Parathyroid adenoma (tissue), 2 donors: ENCODE data around the gene AFF3.

ENCODE experiments used
- H2AFZ ChIP-seq: fragments of 300-600 bp; sonication (generic); one replicate; pipeline ENCODE4 v1.7.0; 2017; ENCODE audit warnings: antibody characterized with exemption, mild to moderate bottlenecking
- H3K27ac ChIP-seq: fragments of 300-600 bp; sonication (generic); one replicate; pipeline ENCODE4 v1.7.0; 2017
- H3K27me3 ChIP-seq: fragments of 300-600 bp; sonication (generic); one replicate; pipeline ENCODE4 v1.7.0; 2017; ENCODE audit warnings: low read length; ENCODE audit not compliant: control insufficient read depth, insufficient read depth
- H3K36me3 ChIP-seq: fragments of 300-600 bp; sonication (generic); one replicate; pipeline ENCODE4 v1.7.0; 2017; ENCODE audit warnings: low read length; ENCODE audit not compliant: control insufficient read depth, insufficient read depth
- H3K4me1 ChIP-seq: fragments of 300-600 bp; sonication (generic); one replicate; pipeline ENCODE4 v1.7.0; 2017; ENCODE audit warnings: control low read depth
- H3K4me2 ChIP-seq: fragments of 300-600 bp; sonication (generic); one replicate; pipeline ENCODE4 v1.7.0; 2017; ENCODE audit warnings: low read length
- H3K4me3 ChIP-seq: fragments of 300-600 bp; sonication (generic); one replicate; pipeline ENCODE4 v1.7.0; 2017; ENCODE audit warnings: low read depth, low read length
- H3K79me2 ChIP-seq: fragments of 300-600 bp; sonication (generic); one replicate; pipeline ENCODE4 v1.7.0; 2017; ENCODE audit warnings: control low read depth
- H3K9ac ChIP-seq: fragments of 300-600 bp; sonication (generic); one replicate; pipeline ENCODE4 v1.7.0; 2017; ENCODE audit warnings: mild to moderate bottlenecking
- H3K9me3 ChIP-seq: fragments of 300-600 bp; sonication (generic); one replicate; pipeline ENCODE4 v1.7.0; 2017; ENCODE audit warnings: low read length; ENCODE audit not compliant: control insufficient read depth
- TF ChIP-seq, protein P1 (sequence below): fragments of 300-600 bp; sonication (generic); IDR thresholded peaks from one replicate; pipeline ENCODE4 v1.7.0; 2017; ENCODE audit warnings: antibody characterized with exemption, mild to moderate bottlenecking
- donor health status: primary hyperparathyroidism.

The AFF3 gene

DNA sequence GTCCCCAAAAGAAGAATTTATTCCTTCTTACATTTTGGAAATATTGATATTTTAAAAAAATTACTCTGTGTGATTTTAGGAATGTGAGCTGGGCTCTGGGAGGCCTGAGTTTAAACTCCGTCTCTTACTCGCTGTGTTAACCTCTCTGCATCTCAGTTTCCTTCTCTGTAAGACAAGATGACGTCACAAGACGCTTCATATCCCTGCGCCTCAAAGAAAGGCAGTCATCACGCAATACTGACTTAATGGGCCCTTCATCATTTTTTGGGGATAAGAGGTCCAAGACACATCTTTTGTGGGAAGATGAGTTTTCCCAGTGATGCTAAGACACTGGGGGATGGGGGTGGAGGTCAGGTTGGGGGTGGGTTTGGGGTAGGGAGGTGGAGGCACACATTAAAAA lies 320.4 kb downstream of the AFF3 start:
- TF ChIP-seq, protein P1, sequence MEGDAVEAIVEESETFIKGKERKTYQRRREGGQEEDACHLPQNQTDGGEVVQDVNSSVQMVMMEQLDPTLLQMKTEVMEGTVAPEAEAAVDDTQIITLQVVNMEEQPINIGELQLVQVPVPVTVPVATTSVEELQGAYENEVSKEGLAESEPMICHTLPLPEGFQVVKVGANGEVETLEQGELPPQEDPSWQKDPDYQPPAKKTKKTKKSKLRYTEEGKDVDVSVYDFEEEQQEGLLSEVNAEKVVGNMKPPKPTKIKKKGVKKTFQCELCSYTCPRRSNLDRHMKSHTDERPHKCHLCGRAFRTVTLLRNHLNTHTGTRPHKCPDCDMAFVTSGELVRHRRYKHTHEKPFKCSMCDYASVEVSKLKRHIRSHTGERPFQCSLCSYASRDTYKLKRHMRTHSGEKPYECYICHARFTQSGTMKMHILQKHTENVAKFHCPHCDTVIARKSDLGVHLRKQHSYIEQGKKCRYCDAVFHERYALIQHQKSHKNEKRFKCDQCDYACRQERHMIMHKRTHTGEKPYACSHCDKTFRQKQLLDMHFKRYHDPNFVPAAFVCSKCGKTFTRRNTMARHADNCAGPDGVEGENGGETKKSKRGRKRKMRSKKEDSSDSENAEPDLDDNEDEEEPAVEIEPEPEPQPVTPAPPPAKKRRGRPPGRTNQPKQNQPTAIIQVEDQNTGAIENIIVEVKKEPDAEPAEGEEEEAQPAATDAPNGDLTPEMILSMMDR: no peak
- Histone ChIP-seq H3K4me1 (no peaks in the 10 kb centered on the region), H3K27me3 (no peaks in the 10 kb centered on the region), H3K9me3 (no peaks in the 10 kb centered on the region), H3K36me3 (no peaks in the 10 kb centered on the region), H2AFZ (no peak overlapping the region), H3K4me3 (no peak overlapping the region), H3K9ac (no peak overlapping the region), H3K79me2 (no peaks in the 10 kb centered on the region), H3K4me2 (no peak overlapping the region), H3K27ac (no peak overlapping the region)

- no peaks in the 10 kb centered on the region for H3K36me3 ChIP-seq
- no peak overlapping the region for H2AFZ ChIP-seq
- no peaks in the 10 kb centered on the region for H3K79me2 ChIP-seq
- H3K9me3 ChIP-seq: no peaks in the 10 kb centered on the region
- no peak overlapping the region for H3K9ac ChIP-seq
- no peaks in the 10 kb centered on the region for H3K27me3 ChIP-seq
- no peak overlapping the region for H3K27ac ChIP-seq
- H3K4me1 ChIP-seq: no peaks in the 10 kb centered on the region
- TF ChIP-seq, protein P1: no peak
- no peak overlapping the region for H3K4me2 ChIP-seq
- no peak overlapping the region for H3K4me3 ChIP-seq
Measured at GRCh38 chr2:99821572-99821971, 320.8 kb downstream of the AFF3 start.

GRCh38 chr2:99821039-99821438 lies 321.4 kb downstream of the AFF3 start:
- no peak overlapping the region for H3K4me3 ChIP-seq

GRCh38 chr2:99819766-99820165 lies 322.6 kb downstream of the AFF3 start:
- TF ChIP-seq, protein P1: no peak
- H3K9me3 ChIP-seq: no peaks in the 10 kb centered on the region

More at GRCh38 chr2:99821039-99821438, 321.4 kb downstream of the AFF3 start:
- Histone ChIP-seq H2AFZ (no peak overlapping the region), H3K9me3 (no peaks in the 10 kb centered on the region), H3K27ac (no peak overlapping the region), H3K36me3 (no peaks in the 10 kb centered on the region), H3K9ac (no peak overlapping the region), H3K4me1 (no peaks in the 10 kb centered on the region), H3K27me3 (no peaks in the 10 kb centered on the region), H3K79me2 (no peaks in the 10 kb centered on the region), H3K4me2 (no peak overlapping the region)
- TF ChIP-seq, protein P1: no peak

DNA sequence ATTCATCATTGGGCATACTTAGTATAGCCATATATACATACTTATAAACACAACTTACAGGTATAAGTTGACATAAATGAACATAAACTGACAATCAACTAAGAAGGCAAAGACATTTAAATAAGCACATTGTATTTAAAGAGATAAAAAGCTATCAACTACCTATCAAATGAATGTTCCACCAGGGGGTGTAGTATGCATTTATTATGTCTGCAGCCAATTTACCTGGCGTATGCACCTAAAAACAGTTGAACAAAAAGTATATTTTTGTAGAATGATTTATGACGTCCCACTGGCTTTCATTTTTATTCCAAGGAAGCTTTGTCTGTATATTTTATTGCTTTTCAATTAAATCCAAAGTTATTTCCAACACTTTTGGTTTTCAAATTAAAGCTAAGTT lies 323.5 kb downstream of the AFF3 start:
- Histone ChIP-seq H2AFZ (no peak overlapping the region), H3K4me2 (no peak overlapping the region), H3K79me2 (no peaks in the 10 kb centered on the region), H3K36me3 (no peaks in the 10 kb centered on the region), H3K9ac (no peak overlapping the region), H3K27me3 (no peaks in the 10 kb centered on the region), H3K9me3 (no peaks in the 10 kb centered on the region), H3K27ac (no peak overlapping the region), H3K4me3 (no peak overlapping the region), H3K4me1 (no peaks in the 10 kb centered on the region)
- TF ChIP-seq, protein P1: no peak

More at GRCh38 chr2:99819766-99820165, 322.6 kb downstream of the AFF3 start:
- no peak overlapping the region for H2AFZ ChIP-seq
- no peak overlapping the region for H3K27ac ChIP-seq
- no peak overlapping the region for H3K4me2 ChIP-seq
- H3K4me1 ChIP-seq: no peaks in the 10 kb centered on the region
- no peaks in the 10 kb centered on the region for H3K36me3 ChIP-seq
- no peak overlapping the region for H3K4me3 ChIP-seq
- H3K79me2 ChIP-seq: no peaks in the 10 kb centered on the region
- H3K27me3 ChIP-seq: no peaks in the 10 kb centered on the region
- H3K9ac ChIP-seq: no peak overlapping the region
